GM12891 (cell line): ENCODE data around the gene ABT1.

Experiments
- DNase-seq: peaks from one replicate; pipeline ENCODE4 v3.0.0; 2011; ENCODE audit warnings: low spot score; ENCODE audit not compliant: insufficient read length
- FAIRE-seq: peaks from 2 replicates; lab custom pipeline; 2011; peaks lifted over from hg19 to GRCh38; lab: Jason Lieb, UNC
- PAX5 ChIP-seq: IDR thresholded peaks from 2 replicates; pipeline ENCODE4 v1.6.1; 2011; ENCODE audit warnings: low read length, moderate library complexity, mild to moderate bottlenecking; ENCODE audit not compliant: insufficient read depth, severe bottlenecking
- POLR2A ChIP-seq: IDR thresholded peaks from 2 replicates; pipeline ENCODE4 v1.6.1; 2011; ENCODE audit warnings: low read depth, low read length, control low read depth
- POLR2AphosphoS5 ChIP-seq: IDR thresholded peaks from 2 replicates; pipeline ENCODE4 v1.6.1; 2011; ENCODE audit warnings: low read depth, low read length, control low read depth
- POU2F2 ChIP-seq: IDR thresholded peaks from 2 replicates; pipeline ENCODE4 v1.6.1; 2011; ENCODE audit warnings: low read depth, mild to moderate bottlenecking, control low read depth, low read length, moderate library complexity
- SPI1 ChIP-seq: IDR thresholded peaks from 2 replicates; pipeline ENCODE4 v1.6.1; 2011; ENCODE audit warnings: low read depth, low read length, control low read depth
- TAF1 ChIP-seq: IDR thresholded peaks from 2 replicates; pipeline ENCODE4 v1.6.1; 2011; ENCODE audit warnings: low read depth, low read length, control low read depth

Gene ABT1

GRCh38 chr6:26623339-26623859 is 26.6 kb downstream of the ABT1 start:
- DNase-seq (no peak), FAIRE-seq (no peak)
- no peak for TF ChIP-seq POLR2AphosphoS5
- TF ChIP-seq POLR2A, result no peak

- FAIRE-seq (no peak), DNase-seq (no peak)
- TF ChIP-seq TAF1, result no peak
- no peak for TF ChIP-seq POLR2AphosphoS5
- TF ChIP-seq POLR2A, result no peak
- no peak for TF ChIP-seq POU2F2
- TF ChIP-seq SPI1, result no peak
- TF ChIP-seq PAX5, result no peak
Measured at GRCh38 chr6:26624557-26624956, 27.8 kb downstream of the ABT1 start.

GRCh38 chr6:26627843-26628242 is 31.1 kb downstream of the ABT1 start:
- DNase-seq (no peak), FAIRE-seq (no peak)
- TF ChIP-seq POLR2AphosphoS5 (no peak), SPI1 (no peak), TAF1 (no peak), POLR2A (no peak), PAX5 (no peak), POU2F2 (no peak)

- TF ChIP-seq POLR2AphosphoS5 (no peak), POLR2A (no peak), PAX5 (no peak), SPI1 (no peak), POU2F2 (no peak), TAF1 (no peak)
- no peak for FAIRE-seq
- no peak for DNase-seq
Measured at GRCh38 chr6:26629359-26629758, 32.6 kb downstream of the ABT1 start.

- DNase-seq, result no peak
- no peak for TF ChIP-seq POLR2AphosphoS5
- no peak for TF ChIP-seq PAX5
- no peak for TF ChIP-seq POLR2A
- no peak for TF ChIP-seq TAF1
- no peak for TF ChIP-seq POU2F2
- TF ChIP-seq SPI1, result no peak
- FAIRE-seq, result no peak
Measured at GRCh38 chr6:26640806-26641205, 44.1 kb downstream of the ABT1 start.

- TF ChIP-seq SPI1 (no peak), PAX5 (no peak), TAF1 (no peak), POU2F2 (no peak), POLR2A (no peak), POLR2AphosphoS5 (no peak)
- no peak for FAIRE-seq
- DNase-seq, result no peak
Measured at GRCh38 chr6:26646074-26646473, 49.3 kb downstream of the ABT1 start.
